MM.1S (cell line): Measurements from ENCODE around the gene NOXA1.

Experiments
- CTCF ChIP-seq: fragments of 300-600 bp; sonication (generic); IDR thresholded peaks from 2 replicates; pipeline ENCODE4 v1.5.1; 2016; ENCODE audit warnings: antibody characterized with exemption, low read length, mixed read lengths
- EZH2 ChIP-seq: fragments of 300-600 bp; sonication (generic); optimal IDR thresholded peaks from 2 replicates; pipeline ENCODE3; 2017; ENCODE audit warnings: low read depth, mild to moderate bottlenecking, antibody characterized with exemption, low read length, mixed read lengths

DNA sequence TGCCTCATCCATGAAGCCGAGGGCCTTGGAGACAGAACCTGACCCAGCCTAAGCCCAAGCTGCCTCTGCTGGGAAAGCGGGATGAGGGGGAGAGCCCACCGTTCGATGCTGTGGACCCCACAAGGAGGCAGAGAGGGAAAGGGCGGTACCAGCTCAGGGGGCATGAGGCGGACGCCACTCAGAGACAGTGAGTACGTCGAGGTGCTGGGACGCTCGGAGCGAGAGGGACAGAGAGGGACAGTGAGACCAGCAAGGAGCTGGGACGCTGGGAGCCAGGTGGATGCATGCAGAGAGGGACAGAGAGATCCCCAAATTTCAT lies 33.8 kb upstream of the NOXA1 start:
- TF ChIP-seq EZH2 (no peak), CTCF (no peak)
